ENCODE measurements around the gene RPTOR.

The RPTOR gene

GRCh38 chr17:80953471-80954315, 409.1 kb downstream of the RPTOR start:
- POLR2A ChIA-PET: no interaction called here
- TF ChIP-seq, protein P1, sequence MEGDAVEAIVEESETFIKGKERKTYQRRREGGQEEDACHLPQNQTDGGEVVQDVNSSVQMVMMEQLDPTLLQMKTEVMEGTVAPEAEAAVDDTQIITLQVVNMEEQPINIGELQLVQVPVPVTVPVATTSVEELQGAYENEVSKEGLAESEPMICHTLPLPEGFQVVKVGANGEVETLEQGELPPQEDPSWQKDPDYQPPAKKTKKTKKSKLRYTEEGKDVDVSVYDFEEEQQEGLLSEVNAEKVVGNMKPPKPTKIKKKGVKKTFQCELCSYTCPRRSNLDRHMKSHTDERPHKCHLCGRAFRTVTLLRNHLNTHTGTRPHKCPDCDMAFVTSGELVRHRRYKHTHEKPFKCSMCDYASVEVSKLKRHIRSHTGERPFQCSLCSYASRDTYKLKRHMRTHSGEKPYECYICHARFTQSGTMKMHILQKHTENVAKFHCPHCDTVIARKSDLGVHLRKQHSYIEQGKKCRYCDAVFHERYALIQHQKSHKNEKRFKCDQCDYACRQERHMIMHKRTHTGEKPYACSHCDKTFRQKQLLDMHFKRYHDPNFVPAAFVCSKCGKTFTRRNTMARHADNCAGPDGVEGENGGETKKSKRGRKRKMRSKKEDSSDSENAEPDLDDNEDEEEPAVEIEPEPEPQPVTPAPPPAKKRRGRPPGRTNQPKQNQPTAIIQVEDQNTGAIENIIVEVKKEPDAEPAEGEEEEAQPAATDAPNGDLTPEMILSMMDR (IDR thresholded peaks at IDR 0.05; ENCODE audit: insufficient read depth, low read length, missing control alignments): no peak
- CTCF ChIA-PET: no interaction called here
- DNase-seq (ENCODE audit: low read depth, low spot score): no peak
- H3K4me3 ChIP-seq (ENCODE audit: low read depth, low read length): no peak overlapping the region

GRCh38 chr17:80955078-80955477, 410.4 kb downstream of the RPTOR start:
- DNase-seq (ENCODE audit: low read depth, low spot score): no peak
- TF ChIP-seq, protein P1 (IDR thresholded peaks at IDR 0.05; ENCODE audit: insufficient read depth, low read length, missing control alignments): no peak
- H3K4me3 ChIP-seq (ENCODE audit: low read depth, low read length): no peak overlapping the region
- POLR2A ChIA-PET: no interaction called here
- CTCF ChIA-PET: no interaction called here

DNA sequence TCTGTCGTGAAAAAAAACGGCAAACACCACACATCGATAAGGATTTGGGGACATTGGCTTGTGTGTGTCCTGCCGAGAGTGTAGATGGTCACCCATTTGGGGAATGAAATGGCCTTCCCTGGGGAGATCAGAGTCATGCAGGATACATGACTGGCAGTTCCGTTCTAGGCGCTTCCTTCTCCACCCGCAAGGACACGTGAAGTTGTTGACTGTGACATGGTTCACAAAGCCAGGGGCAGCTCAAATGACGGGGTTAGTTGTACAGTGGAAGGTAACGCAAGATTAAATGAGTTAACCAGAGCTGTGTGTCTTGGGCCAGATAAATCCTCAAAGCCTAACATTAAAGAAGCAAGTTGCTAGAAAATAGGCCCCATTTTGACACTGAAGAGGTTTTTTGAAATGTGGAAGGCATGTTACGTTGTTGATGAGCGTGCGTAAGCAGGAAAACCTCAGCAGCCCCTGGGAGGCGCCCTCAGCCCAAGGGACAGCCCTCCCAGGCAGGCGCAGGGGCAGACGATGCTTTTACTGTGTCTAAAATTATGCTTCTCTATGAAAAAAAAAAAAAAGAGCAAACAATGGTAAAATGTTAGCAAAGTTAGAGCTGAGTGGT, 411.1 kb downstream of the RPTOR start:
- ChIA-PET CTCF (interaction anchor here (1.4 kb wide), 1 partner anchor 10 kb away, joined by 3 read pairs; no protein-coding TSS in a partner anchor), POLR2A (no interaction called here)
- TF ChIP-seq, protein P1 (IDR thresholded peaks at IDR 0.05; ENCODE audit: insufficient read depth, low read length, missing control alignments): no peak
- H3K4me3 ChIP-seq (ENCODE audit: low read depth, low read length): no peak overlapping the region
- DNase-seq (ENCODE audit: low read depth, low spot score): no peak

- ChIA-PET CTCF (interaction anchor here (1.3 to 1.4 kb wide), 2 partner anchors 9 to 31 kb away, joined by 3 read pairs; no protein-coding TSS in a partner anchor), POLR2A (no interaction called here)
- DNase-seq (ENCODE audit: low read depth, low spot score): no peak
- H3K4me3 ChIP-seq (ENCODE audit: low read depth, low read length): no peak overlapping the region
- TF ChIP-seq, protein P1 (IDR thresholded peaks at IDR 0.05; ENCODE audit: insufficient read depth, low read length, missing control alignments): no peak
These were observed 411.9 kb downstream of the RPTOR start for GRCh38 chr17:80956321-80957190.

DNA sequence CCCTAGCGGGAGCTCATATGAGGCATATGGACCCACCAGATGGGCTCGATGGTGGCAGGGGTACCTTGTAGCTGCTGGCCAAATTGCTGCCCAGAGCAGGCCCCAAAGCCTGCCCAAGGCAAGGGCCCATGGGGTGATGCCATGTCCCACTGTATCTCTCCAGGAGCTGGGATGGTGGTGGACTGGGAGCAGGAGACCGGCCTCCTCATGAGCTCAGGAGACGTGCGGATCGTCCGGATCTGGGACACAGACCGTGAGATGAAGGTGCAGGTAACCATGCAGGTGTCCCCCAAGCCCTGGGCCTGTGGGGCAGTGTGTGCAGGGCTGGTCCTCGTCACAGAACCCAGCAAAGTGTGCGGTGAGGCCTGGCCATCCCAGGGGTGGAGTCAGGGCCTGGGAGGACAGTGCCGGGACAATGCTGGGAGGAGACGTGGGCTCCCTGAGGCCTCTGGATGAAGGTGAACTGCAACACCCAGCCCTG, 412.9 kb downstream of the RPTOR start:
- H3K4me3 ChIP-seq (ENCODE audit: low read depth, low read length): no peak overlapping the region
- POLR2A ChIA-PET: no interaction called here
- CTCF ChIA-PET: interaction anchor here (1.2 to 1.4 kb wide), 3 partner anchors 8 to 31 kb away, joined by 3 read pairs; no protein-coding TSS in a partner anchor
- no peak for DNase-seq (ENCODE audit: low read depth, low spot score)
- TF ChIP-seq, protein P1 (IDR thresholded peaks at IDR 0.05; ENCODE audit: insufficient read depth, low read length, missing control alignments): no peak
